ENCODE measurements around the gene C3orf38.

C3orf38 gene

GRCh38 chr3:88133711-88134263 is 16.0 kb upstream of the C3orf38 start:
- H3K27ac ChIP-seq: no peak overlapping the region
- intact Hi-C loops (cut with DNase I; ENCODE audit: low total_unique reads): no loop called here
- no peak for TF ChIP-seq CTCF (IDR thresholded peaks at IDR 0.05)
- H3K9me3 ChIP-seq: no peaks in the 10 kb centered on the region
- H3K4me3 ChIP-seq: no peak overlapping the region
- DNase-seq: no peak
- no peaks in the 10 kb centered on the region for H3K27me3 ChIP-seq
- peaks cover 0 to 38% (median 13%) of the 10 kb centered on the region in 3 donors for H3K36me3 ChIP-seq
- H3K4me1 ChIP-seq: no peaks in the 10 kb centered on the region

- Histone ChIP-seq H3K27me3 (no peaks in the 10 kb centered on the region), H3K9me3 (no peaks in the 10 kb centered on the region), H3K27ac (no peak overlapping the region), H3K36me3 (peaks cover 0 to 44% (median 24%) of the 10 kb centered on the region in 3 donors), H3K4me1 (no peaks in the 10 kb centered on the region), H3K4me3 (no peak overlapping the region)
- no peak for DNase-seq
- TF ChIP-seq CTCF (IDR thresholded peaks at IDR 0.05): no peak
- intact Hi-C loops (cut with DNase I; ENCODE audit: low total_unique reads): no loop called here
These were observed 11.9 kb upstream of the C3orf38 start for GRCh38 chr3:88137836-88138235.

DNA sequence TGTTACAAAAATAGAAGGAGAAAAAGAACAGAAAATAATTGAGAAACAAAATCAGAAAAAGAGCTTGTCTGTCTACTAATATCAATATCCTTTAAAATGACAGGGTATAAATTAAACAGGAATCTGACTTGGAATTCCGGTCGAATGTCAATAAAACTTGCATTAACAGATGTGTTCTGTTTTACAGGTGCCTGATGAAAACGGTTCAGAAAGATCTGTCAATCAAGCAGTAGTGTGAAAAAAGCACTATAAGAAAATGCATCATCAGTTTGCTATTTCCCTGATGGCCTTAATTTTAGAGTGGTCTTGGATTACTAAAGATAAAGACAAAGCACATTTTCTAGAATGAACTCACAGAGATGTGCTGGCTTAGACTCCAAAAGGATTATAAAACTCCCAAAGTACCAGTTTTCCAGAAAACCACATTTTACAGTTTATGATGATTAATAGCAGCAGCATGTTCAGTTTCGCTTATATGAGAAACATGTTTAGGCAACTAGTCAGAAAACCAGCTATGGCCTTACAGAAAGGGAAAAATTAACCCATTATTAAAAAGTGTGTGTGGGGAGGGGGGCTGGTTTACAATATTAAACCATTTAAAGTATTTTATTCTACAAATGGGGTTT is 8.2 kb upstream of the C3orf38 start:
- Histone ChIP-seq H3K9me3 (no peaks in the 10 kb centered on the region), H3K4me3 (no peak overlapping the region), H3K36me3 (peaks cover 0 to 26% (median 19%) of the 10 kb centered on the region in 3 donors), H3K27me3 (no peaks in the 10 kb centered on the region), H3K4me1 (no peaks in the 10 kb centered on the region), H3K27ac (no peak overlapping the region)
- intact Hi-C loops (cut with DNase I; ENCODE audit: low total_unique reads): no loop called here
- DNase-seq: no peak
- TF ChIP-seq CTCF (IDR thresholded peaks at IDR 0.05): no peak

GRCh38 chr3:88142094-88142624 is 7.6 kb upstream of the C3orf38 start:
- H3K9me3 ChIP-seq: no peaks in the 10 kb centered on the region
- H3K27me3 ChIP-seq: no peaks in the 10 kb centered on the region
- H3K4me3 ChIP-seq: no peak overlapping the region
- no peak for TF ChIP-seq CTCF (IDR thresholded peaks at IDR 0.05)
- no peaks in the 10 kb centered on the region for H3K4me1 ChIP-seq
- intact Hi-C loops (cut with DNase I; ENCODE audit: low total_unique reads): no loop called here
- DNase-seq: no peak
- H3K27ac ChIP-seq: no peak overlapping the region
- peaks cover 0 to 23% (median 19%) of the 10 kb centered on the region in 3 donors for H3K36me3 ChIP-seq

DNA sequence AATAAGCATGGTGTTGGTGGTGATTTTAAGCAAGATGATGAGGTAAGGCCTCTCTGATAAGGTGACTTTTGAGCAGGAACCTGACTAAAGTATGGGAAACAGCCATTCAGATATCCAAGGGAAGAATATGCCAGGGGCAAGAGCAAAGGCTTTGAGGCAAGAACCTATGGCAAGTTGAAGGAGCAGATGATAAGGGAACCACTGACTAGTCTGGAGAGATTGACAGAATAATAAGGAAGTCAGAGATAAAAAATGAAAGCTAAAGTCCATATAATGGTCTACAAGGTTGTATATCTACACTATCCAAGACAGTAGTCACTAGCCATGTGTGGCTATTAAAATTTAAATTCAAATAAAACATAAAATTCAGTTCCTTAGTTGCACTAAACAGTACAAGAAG is 2.5 kb upstream of the C3orf38 start:
- no peak overlapping the region for H3K27ac ChIP-seq
- intact Hi-C loops (cut with DNase I; ENCODE audit: low total_unique reads): loop anchor here (5.0 kb wide), 1 partner anchor 90 kb away; the partner anchor contains the start of genes CGGBP1 and ZNF654
- H3K9me3 ChIP-seq: no peaks in the 10 kb centered on the region
- H3K4me3 ChIP-seq: no peak overlapping the region
- no peaks in the 10 kb centered on the region for H3K36me3 ChIP-seq
- H3K27me3 ChIP-seq: no peaks in the 10 kb centered on the region
- no peak for TF ChIP-seq CTCF (IDR thresholded peaks at IDR 0.05)
- DNase-seq: no peak
- H3K4me1 ChIP-seq: peaks cover 0 to 24% (median 18%) of the 10 kb centered on the region in 4 donors
